KMS-11 (cell line): ENCODE measurements around the gene PPP1R3G.

Experiments used
- H2AFZ ChIP-seq: fragments of 200-600 bp; sonication (generic); 2 replicates; pipeline ENCODE4 v1.6.1; 2016; ENCODE audit warnings: antibody characterized with exemption, mixed run types, low read depth
- H3K27ac ChIP-seq: fragments of 200-600 bp; sonication (generic); 2 replicates; pipeline ENCODE4 v1.6.1; 2016; ENCODE audit warnings: mild to moderate bottlenecking, mixed run types
- H3K27me3 ChIP-seq: fragments of 200-600 bp; sonication (generic); 2 replicates; pipeline ENCODE4 v1.6.1; 2017; ENCODE audit warnings: mild to moderate bottlenecking, low read depth, mixed run types, moderate library complexity; ENCODE audit not compliant: insufficient read depth
- H3K36me3 ChIP-seq: fragments of 200-600 bp; sonication (generic); 2 replicates; pipeline ENCODE4 v1.6.1; 2017; ENCODE audit warnings: mild to moderate bottlenecking, mixed run types; ENCODE audit not compliant: insufficient read depth
- H3K4me1 ChIP-seq: fragments of 200-600 bp; sonication (generic); 2 replicates; pipeline ENCODE4 v1.6.1; 2016; ENCODE audit warnings: mild to moderate bottlenecking, low read depth, mixed run types; ENCODE audit not compliant: poor library complexity, severe bottlenecking
- H3K4me2 ChIP-seq: fragments of 200-600 bp; sonication (generic); 2 replicates; pipeline ENCODE4 v1.7.0; 2016; ENCODE audit warnings: mild to moderate bottlenecking, mixed run types
- H3K4me3 ChIP-seq: fragments of 200-600 bp; sonication (generic); IDR thresholded peaks from 2 replicates; pipeline ENCODE4 v1.6.1; 2017; ENCODE audit warnings: low read depth, low read length, mixed read lengths; ENCODE audit not compliant: insufficient read depth
- H3K79me2 ChIP-seq: fragments of 200-600 bp; sonication (generic); 2 replicates; pipeline ENCODE4 v1.6.1; 2016; ENCODE audit warnings: low read depth, mixed run types; ENCODE audit not compliant: insufficient read depth
- H3K9ac ChIP-seq: fragments of 200-600 bp; sonication (generic); 2 replicates; pipeline ENCODE4 v1.6.1; 2016; ENCODE audit warnings: mild to moderate bottlenecking, mixed run types
- H4K20me1 ChIP-seq: fragments of 200-600 bp; sonication (generic); 2 replicates; pipeline ENCODE4 v1.6.1; 2016; ENCODE audit warnings: mild to moderate bottlenecking, mixed run types; ENCODE audit not compliant: insufficient read depth
- TF ChIP-seq, protein P1 (sequence below): fragments of 200-600 bp; sonication (generic); conservative IDR thresholded peaks from 2 replicates; pipeline ENCODE4 v1.6.1; 2017; ENCODE audit warnings: low read depth, mild to moderate bottlenecking, antibody characterized with exemption, low read length, moderate library complexity, mixed read lengths

Gene PPP1R3G

GRCh38 chr6:5051394-5051793 is 33.7 kb upstream of the PPP1R3G start:
- no peak overlapping the region for H2AFZ ChIP-seq
- no peaks in the 10 kb centered on the region for H3K27me3 ChIP-seq
- H3K36me3 ChIP-seq = no peaks in the 10 kb centered on the region
- H3K79me2 ChIP-seq = no peaks in the 10 kb centered on the region
- no peak overlapping the region for H3K4me2 ChIP-seq
- H4K20me1 ChIP-seq = no peaks in the 10 kb centered on the region
- H3K4me1 ChIP-seq = peaks cover 23% of the 10 kb centered on the region
- H3K9ac ChIP-seq = no peak overlapping the region
- H3K27ac ChIP-seq = no peak overlapping the region
- no peak overlapping the region for H3K4me3 ChIP-seq
- TF ChIP-seq, protein P1, sequence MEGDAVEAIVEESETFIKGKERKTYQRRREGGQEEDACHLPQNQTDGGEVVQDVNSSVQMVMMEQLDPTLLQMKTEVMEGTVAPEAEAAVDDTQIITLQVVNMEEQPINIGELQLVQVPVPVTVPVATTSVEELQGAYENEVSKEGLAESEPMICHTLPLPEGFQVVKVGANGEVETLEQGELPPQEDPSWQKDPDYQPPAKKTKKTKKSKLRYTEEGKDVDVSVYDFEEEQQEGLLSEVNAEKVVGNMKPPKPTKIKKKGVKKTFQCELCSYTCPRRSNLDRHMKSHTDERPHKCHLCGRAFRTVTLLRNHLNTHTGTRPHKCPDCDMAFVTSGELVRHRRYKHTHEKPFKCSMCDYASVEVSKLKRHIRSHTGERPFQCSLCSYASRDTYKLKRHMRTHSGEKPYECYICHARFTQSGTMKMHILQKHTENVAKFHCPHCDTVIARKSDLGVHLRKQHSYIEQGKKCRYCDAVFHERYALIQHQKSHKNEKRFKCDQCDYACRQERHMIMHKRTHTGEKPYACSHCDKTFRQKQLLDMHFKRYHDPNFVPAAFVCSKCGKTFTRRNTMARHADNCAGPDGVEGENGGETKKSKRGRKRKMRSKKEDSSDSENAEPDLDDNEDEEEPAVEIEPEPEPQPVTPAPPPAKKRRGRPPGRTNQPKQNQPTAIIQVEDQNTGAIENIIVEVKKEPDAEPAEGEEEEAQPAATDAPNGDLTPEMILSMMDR = no peak

GRCh38 chr6:5053038-5053437 is 32.1 kb upstream of the PPP1R3G start:
- H3K9ac ChIP-seq = no peak overlapping the region
- H3K4me1 ChIP-seq = peaks cover 23% of the 10 kb centered on the region

GRCh38 chr6:5053864-5054244 is 31.3 kb upstream of the PPP1R3G start:
- Histone ChIP-seq H3K4me3 (no peak overlapping the region), H3K27ac (peak overlapping the region; percentile 35; the same call in 1 of the 2 replicates), H3K9ac (no peak overlapping the region)

More at GRCh38 chr6:5053038-5053437, 32.1 kb upstream of the PPP1R3G start:
- Histone ChIP-seq H3K27me3 (no peaks in the 10 kb centered on the region), H3K36me3 (no peaks in the 10 kb centered on the region), H3K79me2 (no peaks in the 10 kb centered on the region), H3K4me2 (no peak overlapping the region), H3K4me3 (no peak overlapping the region), H4K20me1 (no peaks in the 10 kb centered on the region), H2AFZ (no peak overlapping the region), H3K27ac (no peak overlapping the region; the same call in 1 of the 2 replicates)
- TF ChIP-seq, protein P1 = no peak

GRCh38 chr6:5054245-5054873 is 30.8 kb upstream of the PPP1R3G start:
- Histone ChIP-seq H2AFZ (no peak overlapping the region), H4K20me1 (no peaks in the 10 kb centered on the region), H3K79me2 (no peaks in the 10 kb centered on the region), H3K4me1 (peaks cover 23% of the 10 kb centered on the region), H3K27ac (no peak overlapping the region; the same call in 1 of the 2 replicates), H3K9ac (no peak overlapping the region), H3K27me3 (no peaks in the 10 kb centered on the region), H3K4me3 (no peak overlapping the region), H3K4me2 (no peak overlapping the region), H3K36me3 (no peaks in the 10 kb centered on the region)
- TF ChIP-seq, protein P1 = no peak

More at GRCh38 chr6:5053864-5054244, 31.3 kb upstream of the PPP1R3G start:
- Histone ChIP-seq H3K4me2 (0 out of 2 replicates have a peak overlapping the region, but pooled peaks have one; percentile 8), H2AFZ (no peak overlapping the region), H4K20me1 (no peaks in the 10 kb centered on the region), H3K36me3 (no peaks in the 10 kb centered on the region), H3K79me2 (no peaks in the 10 kb centered on the region), H3K4me1 (peaks cover 23% of the 10 kb centered on the region), H3K27me3 (no peaks in the 10 kb centered on the region)
- TF ChIP-seq, protein P1 = no peak
